Measurements from ENCODE around the gene MEGF6.

Gene MEGF6

DNA sequence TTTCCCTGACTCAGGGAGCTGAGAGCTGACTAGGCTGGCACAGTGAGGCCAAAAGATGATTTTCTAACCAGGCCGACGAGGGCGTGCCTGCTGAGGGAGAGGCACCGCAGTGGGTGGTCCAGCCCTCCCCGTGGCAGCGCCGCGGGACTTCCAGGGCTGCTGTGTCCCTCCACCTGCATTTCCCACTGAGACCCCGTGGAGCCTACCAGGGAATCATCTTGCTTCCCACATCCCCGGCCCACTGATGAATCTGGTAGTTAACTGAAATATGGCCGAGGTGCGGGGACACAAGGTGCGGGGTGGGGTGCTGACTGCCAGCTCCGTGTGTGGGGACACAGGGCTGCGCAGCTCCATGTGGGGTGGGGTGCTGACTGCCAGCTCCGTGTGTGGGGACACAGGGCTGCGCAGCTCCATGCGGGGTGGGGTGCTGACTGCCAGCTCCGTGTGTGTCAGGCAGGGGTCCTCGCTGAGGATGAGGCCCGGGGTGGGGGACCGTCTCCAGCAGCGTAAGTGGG lies 28.1 kb upstream of the MEGF6 start:
- no peak for DNase-seq (ENCODE audit: extremely low spot score)
- TF ChIP-seq, protein P1, sequence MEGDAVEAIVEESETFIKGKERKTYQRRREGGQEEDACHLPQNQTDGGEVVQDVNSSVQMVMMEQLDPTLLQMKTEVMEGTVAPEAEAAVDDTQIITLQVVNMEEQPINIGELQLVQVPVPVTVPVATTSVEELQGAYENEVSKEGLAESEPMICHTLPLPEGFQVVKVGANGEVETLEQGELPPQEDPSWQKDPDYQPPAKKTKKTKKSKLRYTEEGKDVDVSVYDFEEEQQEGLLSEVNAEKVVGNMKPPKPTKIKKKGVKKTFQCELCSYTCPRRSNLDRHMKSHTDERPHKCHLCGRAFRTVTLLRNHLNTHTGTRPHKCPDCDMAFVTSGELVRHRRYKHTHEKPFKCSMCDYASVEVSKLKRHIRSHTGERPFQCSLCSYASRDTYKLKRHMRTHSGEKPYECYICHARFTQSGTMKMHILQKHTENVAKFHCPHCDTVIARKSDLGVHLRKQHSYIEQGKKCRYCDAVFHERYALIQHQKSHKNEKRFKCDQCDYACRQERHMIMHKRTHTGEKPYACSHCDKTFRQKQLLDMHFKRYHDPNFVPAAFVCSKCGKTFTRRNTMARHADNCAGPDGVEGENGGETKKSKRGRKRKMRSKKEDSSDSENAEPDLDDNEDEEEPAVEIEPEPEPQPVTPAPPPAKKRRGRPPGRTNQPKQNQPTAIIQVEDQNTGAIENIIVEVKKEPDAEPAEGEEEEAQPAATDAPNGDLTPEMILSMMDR (IDR thresholded peaks at IDR 0.05; ENCODE audit: control extremely low read depth, extremely low read depth, low read depth, missing control alignments): no peak
- ChIA-PET POLR2A (no interaction called here), CTCF (interaction anchor here (0.8 to 3.0 kb wide), 5 partner anchors 8 to 87 kb away, joined by 3 to 8 read pairs (median 3); no protein-coding TSS in a partner anchor)

DNA sequence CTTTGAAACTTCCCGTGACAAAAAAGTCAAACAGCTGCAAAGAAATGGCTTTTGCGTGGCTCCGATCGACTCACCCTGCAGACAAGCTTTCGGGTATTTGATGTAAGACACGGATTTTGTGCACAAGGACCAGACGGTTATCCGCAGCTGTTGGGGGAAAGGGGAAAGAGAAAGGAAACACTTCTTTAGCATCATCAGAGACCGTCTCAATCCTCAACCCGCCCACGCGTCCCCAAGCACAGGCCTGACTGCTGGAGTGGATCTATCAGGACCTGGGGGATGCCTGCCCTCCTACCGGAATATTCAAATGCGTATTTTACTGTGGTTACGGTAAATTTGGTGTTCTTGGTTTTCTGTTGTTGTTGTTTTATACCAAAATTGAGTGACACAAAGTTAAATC lies 27.4 kb upstream of the MEGF6 start:
- TF ChIP-seq, protein P1 (IDR thresholded peaks at IDR 0.05; ENCODE audit: control extremely low read depth, extremely low read depth, low read depth, missing control alignments): no peak
- DNase-seq (ENCODE audit: extremely low spot score): no peak
- ChIA-PET POLR2A (no interaction called here), CTCF (interaction anchor here (0.9 to 3.0 kb wide), 4 partner anchors 8 to 88 kb away, joined by 3 to 13 read pairs (median 6); no protein-coding TSS in a partner anchor)

DNA sequence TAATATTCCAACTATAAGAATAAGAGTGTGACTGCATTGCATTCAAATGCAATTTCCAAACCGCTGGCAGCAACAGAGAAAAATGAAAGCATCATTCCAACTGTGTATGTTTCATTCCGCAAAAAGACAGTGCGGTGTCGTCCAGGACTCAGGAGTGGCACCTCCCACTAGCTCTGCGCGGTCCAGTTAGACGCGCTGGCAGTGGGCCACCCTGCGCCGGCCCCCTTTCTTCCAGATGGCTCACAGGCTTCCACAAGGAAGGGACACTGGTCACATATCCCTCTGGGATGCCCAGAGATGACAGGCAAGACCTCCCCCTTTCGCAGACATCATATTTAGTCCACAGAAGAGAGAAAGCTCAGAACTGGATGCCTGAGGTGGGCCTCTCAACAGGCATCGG lies 26.7 kb upstream of the MEGF6 start:
- ChIA-PET POLR2A (no interaction called here), CTCF (interaction anchor here (2.4 to 3.0 kb wide), 2 partner anchors 10 to 18 kb away, joined by 8 to 13 read pairs; no protein-coding TSS in a partner anchor)
- TF ChIP-seq, protein P1 (IDR thresholded peaks at IDR 0.05; ENCODE audit: control extremely low read depth, extremely low read depth, low read depth, missing control alignments): no peak
- DNase-seq (ENCODE audit: extremely low spot score): no peak

DNA sequence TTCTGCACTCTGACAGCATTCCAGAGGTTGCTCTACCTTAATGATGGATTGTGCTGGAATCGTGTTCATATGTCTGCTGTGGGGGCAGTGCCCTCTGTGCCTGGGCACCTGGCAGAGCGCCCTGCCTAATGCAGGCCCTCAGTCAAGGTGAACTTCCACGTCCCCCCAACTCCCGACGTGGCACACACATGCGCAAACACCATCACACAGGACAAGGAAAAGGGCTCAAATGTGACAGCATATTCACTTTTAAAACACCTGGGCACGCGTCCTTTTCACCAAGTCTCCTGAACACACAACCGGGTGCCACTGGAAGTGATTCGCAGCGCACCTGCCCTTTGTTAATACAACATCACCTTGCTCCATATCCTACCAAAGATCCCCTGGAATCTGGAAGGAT lies 25.2 kb upstream of the MEGF6 start:
- POLR2A ChIA-PET: no interaction called here

DNA sequence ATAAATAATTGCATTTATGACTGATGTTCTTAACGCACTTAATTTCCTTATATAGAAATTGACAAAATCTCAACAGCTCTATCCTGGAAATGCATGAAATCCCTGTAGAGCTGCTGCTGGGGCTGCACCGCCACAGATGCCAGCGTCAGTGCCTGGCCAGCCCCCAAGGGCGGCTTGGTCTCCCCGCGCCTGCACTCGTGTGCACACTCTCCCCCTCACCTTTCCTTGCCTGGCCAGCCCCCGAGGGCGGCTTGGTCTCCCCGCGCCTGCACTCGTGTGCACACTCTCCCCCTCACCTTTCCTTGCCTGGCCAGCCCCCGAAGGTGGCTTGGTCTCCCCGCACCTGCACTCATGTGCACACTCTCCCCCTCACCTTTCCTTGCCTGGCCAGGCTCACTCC lies 24.8 kb upstream of the MEGF6 start:
- TF ChIP-seq, protein P1 (IDR thresholded peaks at IDR 0.05; ENCODE audit: control extremely low read depth, extremely low read depth, low read depth, missing control alignments): no peak
- ChIA-PET POLR2A (no interaction called here), CTCF (interaction anchor here (1.1 to 1.3 kb wide), 2 partner anchors 12 to 17 kb away, joined by 3 to 5 read pairs; no protein-coding TSS in a partner anchor)
- DNase-seq (ENCODE audit: extremely low spot score): no peak

More for the DNA sequence above, 25.2 kb upstream of the MEGF6 start:
- CTCF ChIA-PET: interaction anchor here (2.4 to 3.0 kb wide), 2 partner anchors 11 to 17 kb away, joined by 8 to 13 read pairs; no protein-coding TSS in a partner anchor
- DNase-seq (ENCODE audit: extremely low spot score): no peak
- TF ChIP-seq, protein P1 (IDR thresholded peaks at IDR 0.05; ENCODE audit: control extremely low read depth, extremely low read depth, low read depth, missing control alignments): no peak

DNA sequence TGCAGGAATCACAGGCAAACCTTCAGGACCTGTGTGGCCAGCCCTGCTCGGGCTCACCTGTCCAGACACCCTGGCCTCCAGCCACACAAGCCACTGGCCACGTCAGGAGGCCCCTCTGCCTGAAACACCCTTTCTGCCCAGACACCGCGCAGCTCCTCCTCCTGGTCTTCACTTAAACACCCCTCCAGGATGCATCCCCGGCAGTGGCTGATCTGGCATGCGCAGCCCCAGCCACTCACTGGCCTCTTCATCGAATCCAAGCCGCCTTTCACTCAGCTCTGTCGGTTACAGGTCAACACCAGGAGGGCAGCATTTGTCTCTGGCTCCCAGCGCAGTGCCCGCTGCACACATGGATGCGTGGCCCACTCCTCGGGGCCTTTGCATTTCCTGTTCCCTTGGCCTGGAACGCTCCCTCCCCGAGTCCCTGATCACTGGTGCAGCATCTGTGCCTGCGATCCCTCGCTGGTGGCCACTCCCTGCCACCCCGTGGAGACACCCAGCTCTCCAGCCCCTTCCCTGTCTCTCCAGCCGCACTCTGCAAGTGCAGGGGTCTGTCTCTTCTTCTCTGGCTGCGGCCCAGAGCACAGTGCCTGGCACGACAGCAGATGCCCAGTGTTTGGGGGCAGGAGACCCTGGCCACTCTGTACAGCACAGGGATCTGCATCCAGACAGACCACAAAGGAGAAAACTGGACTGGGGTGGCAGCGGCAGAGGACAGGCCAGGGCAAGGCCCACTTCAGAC lies 22.9 kb upstream of the MEGF6 start:
- DNase-seq (ENCODE audit: extremely low spot score): no peak
- ChIA-PET POLR2A (no interaction called here), CTCF (interaction anchor here (7.4 kb wide), 1 partner anchor 14 kb away, joined by 55 read pairs; no protein-coding TSS in a partner anchor)
- TF ChIP-seq, protein P1 (IDR thresholded peaks at IDR 0.05; ENCODE audit: control extremely low read depth, extremely low read depth, low read depth, missing control alignments): no peak
